ENCODE measurements around the gene TCF25. TPM values are rescaled to one million over a fixed set of nuclear protein-coding genes. Genes with fewer than 3 reads are reported as not detected.
"Not testable (repeated sequence)": the region's sequence is repeated elsewhere in the genome, so short reads cannot be mapped to it uniquely, and the experiment has no call there.

The TCF25 gene
- total RNA-seq, 3 donors from 2014 or later: 169 to 243 (median 176) TPM

GRCh38 chr16:89867918-89868317 is 5.5 kb upstream of the TCF25 start:
- H3K27ac ChIP-seq: no peak overlapping the region
- intact Hi-C loops (cut with DNase I; ENCODE audit: low total_unique reads): no loop called here
- no peak for TF ChIP-seq POLR2A (IDR thresholded peaks at IDR 0.05)
- TF ChIP-seq CTCF (IDR thresholded peaks at IDR 0.05): no peak
- TF ChIP-seq POLR2AphosphoS5 (IDR thresholded peaks at IDR 0.05): no peak
- peaks cover 0 to 3% of the 10 kb centered on the region in 2 donors for H3K4me1 ChIP-seq
- no peaks in the 10 kb centered on the region for H3K36me3 ChIP-seq
- no peak overlapping the region for H3K4me3 ChIP-seq
- H3K9me3 ChIP-seq: peaks cover 7 to 9% of the 10 kb centered on the region in 2 donors
- no peak for DNase-seq (ENCODE audit: low spot score in 2 of 2)
- H3K27me3 ChIP-seq: no peaks in the 10 kb centered on the region

- peaks cover 0 to 3% of the 10 kb centered on the region in 2 donors for H3K4me1 ChIP-seq
- intact Hi-C loops (cut with DNase I; ENCODE audit: low total_unique reads): no loop called here
- no peak for TF ChIP-seq CTCF (IDR thresholded peaks at IDR 0.05)
- no peak for TF ChIP-seq POLR2AphosphoS5 (IDR thresholded peaks at IDR 0.05)
- TF ChIP-seq POLR2A (IDR thresholded peaks at IDR 0.05): no peak
- DNase-seq (ENCODE audit: low spot score in 2 of 2): no peak
- H3K27me3 ChIP-seq: no peaks in the 10 kb centered on the region
- H3K27ac ChIP-seq: no peak overlapping the region
- no peak overlapping the region for H3K4me3 ChIP-seq
- H3K36me3 ChIP-seq: no peaks in the 10 kb centered on the region
- H3K9me3 ChIP-seq: peaks cover 7 to 9% of the 10 kb centered on the region in 2 donors
These were observed 3.5 kb upstream of the TCF25 start for GRCh38 chr16:89869911-89870310.

GRCh38 chr16:89870440-89870839 is 3.0 kb upstream of the TCF25 start:
- DNase-seq (ENCODE audit: low spot score in 2 of 2): no peak
- intact Hi-C loops (cut with DNase I; ENCODE audit: low total_unique reads): no loop called here
- no peak for TF ChIP-seq POLR2AphosphoS5 (IDR thresholded peaks at IDR 0.05)
- no peak for TF ChIP-seq CTCF (IDR thresholded peaks at IDR 0.05)
- no peak for TF ChIP-seq POLR2A (IDR thresholded peaks at IDR 0.05)
- Histone ChIP-seq H3K4me3 (no peak overlapping the region), H3K9me3 (peaks cover 7 to 9% of the 10 kb centered on the region in 2 donors), H3K4me1 (peaks cover 0 to 3% of the 10 kb centered on the region in 2 donors), H3K36me3 (no peaks in the 10 kb centered on the region), H3K27ac (no peak overlapping the region), H3K27me3 (no peaks in the 10 kb centered on the region)

- Histone ChIP-seq H3K27me3 (no peaks in the 10 kb centered on the region), H3K36me3 (no peaks in the 10 kb centered on the region), H3K4me3 (no peak overlapping the region), H3K4me1 (peaks cover 0 to 3% of the 10 kb centered on the region in 2 donors), H3K9me3 (peaks cover 7 to 9% of the 10 kb centered on the region in 2 donors), H3K27ac (no peak overlapping the region)
- no peak for TF ChIP-seq POLR2A (IDR thresholded peaks at IDR 0.05)
- no peak for TF ChIP-seq POLR2AphosphoS5 (IDR thresholded peaks at IDR 0.05)
- no peak for TF ChIP-seq CTCF (IDR thresholded peaks at IDR 0.05)
- intact Hi-C loops (cut with DNase I; ENCODE audit: low total_unique reads): no loop called here
- DNase-seq (ENCODE audit: low spot score in 2 of 2): no peak
These were observed 1.5 kb upstream of the TCF25 start for GRCh38 chr16:89871895-89872294.

- H3K4me3 ChIP-seq: peak overlapping the region; percentile 89 to 99 (median 89)
- H3K36me3 ChIP-seq: no peaks in the 10 kb centered on the region
- no peaks in the 10 kb centered on the region for H3K9me3 ChIP-seq
- H3K27ac ChIP-seq: peak overlapping the region; percentile 99 to 100
- TF ChIP-seq POLR2A (IDR thresholded peaks at IDR 0.05) (no peak), CTCF (IDR thresholded peaks at IDR 0.05) (no peak), POLR2AphosphoS5 (IDR thresholded peaks at IDR 0.05) (peak in 2 of 3 donors; percentile 16 to 34)
- H3K27me3 ChIP-seq: no peaks in the 10 kb centered on the region
- intact Hi-C loops (cut with DNase I; ENCODE audit: low total_unique reads): no loop called here
- peaks cover 0 to 3% of the 10 kb centered on the region in 2 donors for H3K4me1 ChIP-seq
- DNase-seq (ENCODE audit: low spot score in 2 of 2): peak; percentile 92 to 97
These were observed 739 bp downstream of the TCF25 start for GRCh38 chr16:89873972-89874689.

GRCh38 chr16:89879123-89879522 is 5.7 kb downstream of the TCF25 start:
- H3K4me1 ChIP-seq; H3K36me3 ChIP-seq; H3K27ac ChIP-seq; DNase-seq (ENCODE audit: low spot score in 2 of 2); H3K4me3 ChIP-seq; H3K27me3 ChIP-seq; H3K9me3 ChIP-seq; intact Hi-C loops (cut with DNase I; ENCODE audit: low total_unique reads): not testable (repeated sequence)
